Measurements from ENCODE around the gene SERGEF.

DNA sequence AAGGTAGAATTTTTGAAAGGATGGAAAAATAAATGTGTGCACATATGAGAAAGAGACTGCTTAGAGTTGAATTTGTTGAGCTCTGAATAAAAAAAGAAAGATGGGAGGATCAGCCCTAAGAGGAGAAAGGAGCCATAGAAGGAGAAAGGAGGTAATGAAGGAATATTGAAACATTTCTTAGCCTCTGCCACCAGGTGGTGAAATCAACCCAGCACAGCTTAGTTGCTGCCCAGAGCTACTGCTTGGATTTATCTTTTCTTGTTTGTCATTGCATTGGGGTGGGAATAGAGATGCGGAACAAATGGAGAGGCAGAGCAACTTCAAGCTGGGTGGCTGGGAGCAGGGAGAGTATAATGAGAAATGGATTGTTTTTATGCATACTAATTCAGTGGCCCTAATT lies 80.4 kb downstream of the SERGEF start:
- TF ChIP-seq, protein P1, sequence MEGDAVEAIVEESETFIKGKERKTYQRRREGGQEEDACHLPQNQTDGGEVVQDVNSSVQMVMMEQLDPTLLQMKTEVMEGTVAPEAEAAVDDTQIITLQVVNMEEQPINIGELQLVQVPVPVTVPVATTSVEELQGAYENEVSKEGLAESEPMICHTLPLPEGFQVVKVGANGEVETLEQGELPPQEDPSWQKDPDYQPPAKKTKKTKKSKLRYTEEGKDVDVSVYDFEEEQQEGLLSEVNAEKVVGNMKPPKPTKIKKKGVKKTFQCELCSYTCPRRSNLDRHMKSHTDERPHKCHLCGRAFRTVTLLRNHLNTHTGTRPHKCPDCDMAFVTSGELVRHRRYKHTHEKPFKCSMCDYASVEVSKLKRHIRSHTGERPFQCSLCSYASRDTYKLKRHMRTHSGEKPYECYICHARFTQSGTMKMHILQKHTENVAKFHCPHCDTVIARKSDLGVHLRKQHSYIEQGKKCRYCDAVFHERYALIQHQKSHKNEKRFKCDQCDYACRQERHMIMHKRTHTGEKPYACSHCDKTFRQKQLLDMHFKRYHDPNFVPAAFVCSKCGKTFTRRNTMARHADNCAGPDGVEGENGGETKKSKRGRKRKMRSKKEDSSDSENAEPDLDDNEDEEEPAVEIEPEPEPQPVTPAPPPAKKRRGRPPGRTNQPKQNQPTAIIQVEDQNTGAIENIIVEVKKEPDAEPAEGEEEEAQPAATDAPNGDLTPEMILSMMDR (IDR thresholded peaks at IDR 0.05), result no peak
- TF ChIP-seq POLR2A (IDR thresholded peaks at IDR 0.05), result no peak
